Aorta (tissue), 5 donors: ENCODE data around the gene CDK10. TPM values are rescaled to one million over a fixed set of nuclear protein-coding genes. Genes with fewer than 3 reads are reported as not detected.
"Not testable (repeated sequence)": the region's sequence is repeated elsewhere in the genome, so short reads cannot be mapped to it uniquely, and the experiment has no call there.

Source experiments
- ATAC-seq: fragments of 200-7000 bp; cut with Tn5 transposase; one replicate; pipeline ENCODE4 v1.9.1; 2022; ENCODE audit warnings: moderate library complexity; ENCODE audit not compliant: low FRiP score
- DNase-seq, 2 donors: peaks; one replicate each; pipeline ENCODE4 v3.0.0-alpha.2; 2020
- H3K27ac ChIP-seq, 2 donors: one replicate each; pipeline ENCODE4 v1.5.1; 2013; ENCODE audit warnings: low read length in 2 of 2, mild to moderate bottlenecking in 2 of 2, moderate library complexity in 2 of 2, control low read depth in 1 of 2, inconsistent platforms in 1 of 2, low read depth in 1 of 2
- H3K27me3 ChIP-seq, 2 donors: one replicate each; pipeline ENCODE4 v1.6.1; 2013; ENCODE audit warnings: control low read depth in 1 of 2, low read length in 1 of 2, mild to moderate bottlenecking in 1 of 2, moderate library complexity in 1 of 2; ENCODE audit not compliant: insufficient read depth in 2 of 2, control insufficient read depth in 1 of 2
- H3K36me3 ChIP-seq, 2 donors: one replicate each; pipeline ENCODE4 v1.6.1; 2013; ENCODE audit warnings: control low read depth in 1 of 2, low read length in 1 of 2, mild to moderate bottlenecking in 1 of 2; ENCODE audit not compliant: insufficient read depth in 2 of 2, control insufficient read depth in 1 of 2
- H3K4me1 ChIP-seq, 2 donors: one replicate each; pipeline ENCODE4 v1.6.1; 2013; ENCODE audit warnings: low read length in 2 of 2, control low read depth in 1 of 2, mild to moderate bottlenecking in 1 of 2, moderate library complexity in 1 of 2; ENCODE audit not compliant: insufficient read depth in 2 of 2, control insufficient read depth in 1 of 2
- H3K4me3 ChIP-seq, 2 donors: one replicate each; pipeline ENCODE4 v1.5.1; 2013; ENCODE audit warnings: low read length in 2 of 2, control low read depth in 1 of 2, mild to moderate bottlenecking in 1 of 2
- H3K9me3 ChIP-seq: one replicate; pipeline ENCODE4 v1.6.1; 2013; ENCODE audit warnings: mild to moderate bottlenecking, low read length; ENCODE audit not compliant: control insufficient read depth
- WGBS, 2 donors: extraction: QIAGEN DNeasy Blood & Tissue Kit; methylation state at CpG; one replicate each; pipeline ENCODE4 v1.1.7; 2013; 5-methylcytosine and 5-hydroxymethylcytosine counted together
- intact Hi-C, 2 donors: fragments of 100-400 bp; cut with DNase I; formaldehyde crosslinking; loops; one replicate each; pipeline versions ENCODE4 v1.14.2 to v1.15.0; 2022
- polyA plus RNA-seq, 2 donors: library from polyadenylated mRNA; stranded (reverse); fragments of 200-250 nt; gene quantifications; one replicate each; pipeline ENCODE4 v1.2.3, GENCODE V29; 2013
- total RNA-seq, 2 donors: library from RNA; stranded (reverse); fragmentation: NEBNext Ultra II Directional; extraction: Animal tissue kit (Norgen Biotek cat#: 25700); gene quantifications; one replicate each; pipeline ENCODE4 v1.2.1, GENCODE V29; 2021
- donor health status: healthy with polysubstance abuse.
- donor health status: Bipolar disorder and iron deficiency.
- donor health status: DM: no; HTN: no; CAD: no.
- donor health status: DM: no; HTN: no; CAD: no.
- donor health status: DM: yes; HTN: yes; CAD: no.

The CDK10 gene
- total and polyA plus RNA-seq, 4 donors: 24.7 to 134 (median 50.5) TPM

- no peak for ATAC-seq
Measured at GRCh38 chr16:89695875-89696669, 9.6 kb downstream of the CDK10 start.

GRCh38 chr16:89696670-89697128 is 10.2 kb downstream of the CDK10 start:
- DNase-seq: no peak
- peaks cover 0 to 3% of the 10 kb centered on the region in 2 donors for H3K27me3 ChIP-seq
- no peak for ATAC-seq

More at GRCh38 chr16:89695875-89696669, 9.6 kb downstream of the CDK10 start:
- Histone ChIP-seq H3K36me3 (no peaks in the 10 kb centered on the region), H3K27ac (no peak overlapping the region), H3K9me3 (no peaks in the 10 kb centered on the region), H3K4me1 (no peaks in the 10 kb centered on the region), H3K4me3 (no peak overlapping the region), H3K27me3 (peaks cover 0 to 3% of the 10 kb centered on the region in 2 donors)
- no peak for DNase-seq
- 79 to 80% methylated on average over 25 of the region's 25 CpGs for WGBS, 2 donors
- intact Hi-C loops: no loop called here

DNA sequence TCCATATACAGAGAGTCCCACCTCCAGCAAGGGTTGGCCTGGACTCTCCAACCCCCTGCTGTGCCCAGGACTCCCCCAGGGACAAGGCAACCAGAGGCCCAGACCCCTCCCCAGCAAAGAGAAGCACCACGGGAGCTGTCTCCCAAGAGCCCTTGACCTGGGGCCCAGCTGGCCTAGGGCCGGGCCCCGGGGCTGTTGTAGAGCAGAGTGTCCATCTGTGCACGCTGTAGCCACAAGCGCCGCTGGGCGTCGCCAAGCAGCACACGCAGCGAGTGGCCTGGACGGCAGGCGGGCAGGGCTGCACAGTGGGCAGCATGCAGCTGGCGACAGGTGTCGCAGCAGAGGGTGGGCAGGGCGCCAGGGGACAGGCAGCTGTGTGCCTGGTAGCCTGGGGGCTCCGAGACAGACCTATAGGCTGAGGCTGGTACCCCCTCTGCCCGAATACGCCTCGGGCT is 10.7 kb downstream of the CDK10 start:
- H3K4me3 ChIP-seq: no peak overlapping the region
- DNase-seq (no peak), ATAC-seq (no peak)
- intact Hi-C loops: no loop called here
- no peak overlapping the region for H3K27ac ChIP-seq
- H3K4me1 ChIP-seq: no peaks in the 10 kb centered on the region
- no peaks in the 10 kb centered on the region for H3K9me3 ChIP-seq
- H3K27me3 ChIP-seq: peaks cover 0 to 3% of the 10 kb centered on the region in 2 donors
- no peaks in the 10 kb centered on the region for H3K36me3 ChIP-seq
- 90 to 92% methylated on average over 19 of the region's 19 CpGs for WGBS, 2 donors

More at GRCh38 chr16:89696670-89697128, 10.2 kb downstream of the CDK10 start:
- no peak overlapping the region for H3K27ac ChIP-seq
- intact Hi-C loops: no loop called here
- H3K9me3 ChIP-seq: no peaks in the 10 kb centered on the region
- no peaks in the 10 kb centered on the region for H3K4me1 ChIP-seq
- H3K4me3 ChIP-seq: no peak overlapping the region
- WGBS, 2 donors: 80% methylated on average over 18 of the region's 18 CpGs
- H3K36me3 ChIP-seq: no peaks in the 10 kb centered on the region

- ATAC-seq (no peak), DNase-seq (no peak)
- H3K9me3 ChIP-seq: no peaks in the 10 kb centered on the region
- H3K36me3 ChIP-seq: no peaks in the 10 kb centered on the region
- no peak overlapping the region for H3K27ac ChIP-seq
- H3K4me1 ChIP-seq: no peaks in the 10 kb centered on the region
- intact Hi-C loops: no loop called here
- 88 to 89% methylated on average over 32 of the region's 32 CpGs for WGBS, 2 donors
- peaks cover 0 to 3% of the 10 kb centered on the region in 2 donors for H3K27me3 ChIP-seq
- no peak overlapping the region for H3K4me3 ChIP-seq
Measured at GRCh38 chr16:89697616-89698331, 11.3 kb downstream of the CDK10 start.

GRCh38 chr16:89698717-89699116 is 12.2 kb downstream of the CDK10 start:
- H3K4me1 ChIP-seq, intact Hi-C loops, DNase-seq, H3K27me3 ChIP-seq, H3K36me3 ChIP-seq, ATAC-seq, H3K4me3 ChIP-seq, H3K9me3 ChIP-seq, H3K27ac ChIP-seq: not testable (repeated sequence)
- WGBS, 2 donors: 97% methylated on average over 14 of the region's 14 CpGs

GRCh38 chr16:89699629-89700099 is 13.2 kb downstream of the CDK10 start:
- 53 to 54% methylated on average over 18 of the region's 18 CpGs for WGBS, 2 donors
- H3K36me3 ChIP-seq, H3K4me1 ChIP-seq, ATAC-seq, H3K9me3 ChIP-seq, H3K27me3 ChIP-seq, H3K4me3 ChIP-seq, DNase-seq: not testable (repeated sequence)
- H3K27ac ChIP-seq: peak overlapping the region in 1 of 2 donors; percentile 29
- intact Hi-C loops: loop anchor here (2.0 to 5.0 kb wide), 4 partner anchors 21 to 173 kb away; partner anchors contain the start of genes CHMP1A (in 1 of the 2), SPATA33 (in 1 of the 2), TCF25 (in 1 of the 2) and VPS9D1 (in 1 of the 2)

GRCh38 chr16:89700100-89700648 is 13.7 kb downstream of the CDK10 start:
- intact Hi-C loops: loop anchor here (2.0 to 5.0 kb wide), 4 partner anchors 21 to 172 kb away; partner anchors contain the start of genes CHMP1A (in 1 of the 2), SPATA33 (in 1 of the 2), TCF25 (in 1 of the 2) and VPS9D1 (in 1 of the 2)
- Histone ChIP-seq H3K36me3 (no peaks in the 10 kb centered on the region), H3K27ac (peak overlapping the region in 1 of 2 donors; percentile 29), H3K4me1 (no peaks in the 10 kb centered on the region), H3K27me3 (peaks cover 0 to 3% of the 10 kb centered on the region in 2 donors), H3K9me3 (no peaks in the 10 kb centered on the region), H3K4me3 (peak overlapping the region in 1 of 2 donors; percentile 6)
- WGBS, 2 donors: 0 to 1% methylated on average over 30 of the region's 30 CpGs
- ATAC-seq: peak; percentile 87
- peak; percentile 99 to 100 for DNase-seq
